Stomach (tissue), 9 donors: ENCODE measurements around the gene ITGAV. TPM values are rescaled to one million over a fixed set of nuclear protein-coding genes. Genes with fewer than 3 reads are reported as not detected.

Experiments
- DNase-seq, 2 donors: peaks; one replicate each; pipeline versions ENCODE4 v3.0.0 to v3.0.0-alpha.2; 2013 to 2019
- H3K27ac ChIP-seq, 5 donors: fragments of 200-600 bp in 4 of 5; sonication (generic) in 4 of 5; one replicate each; pipeline ENCODE4 v1.5.1; 2013 to 2019; ENCODE audit warnings: mild to moderate bottlenecking in 1 of 5, moderate library complexity in 1 of 5
- H3K27me3 ChIP-seq, 3 donors: fragments of 200-600 bp; sonication (generic); one replicate each; pipeline ENCODE4 v1.5.1; 2017 to 2019; ENCODE audit warnings: mixed run types in 1 of 3
- H3K36me3 ChIP-seq, 4 donors: fragments of 200-600 bp; sonication (generic); 1 replicate in 3 of 4; 2 replicates in 1 of 4; pipeline ENCODE4 v1.5.1; 2016 to 2019
- H3K4me1 ChIP-seq, 4 donors: fragments of 200-600 bp; sonication (generic); one replicate each; pipeline ENCODE4 v1.5.1; 2016 to 2019
- H3K4me3 ChIP-seq, 4 donors: fragments of 200-600 bp; sonication (generic) in 3 of 4; one replicate each; pipeline ENCODE4 v1.5.1; 2016 to 2019; ENCODE audit warnings: mild to moderate bottlenecking in 1 of 4
- H3K9me3 ChIP-seq, 4 donors: fragments of 200-600 bp; sonication (generic); one replicate each; pipeline ENCODE4 v1.5.1; 2016 to 2019
- CTCF ChIP-seq, 7 experiments: fragments of 450-650 bp in 4 of 7; fragments of 200-600 bp in 3 of 7; sonication (generic) in 3 of 7; IDR thresholded peaks; one replicate each; pipeline ENCODE4 v1.5.1; 2016 to 2019; ENCODE audit warnings: antibody characterized with exemption in 7 of 7, control low read depth in 2 of 7, mild to moderate bottlenecking in 1 of 7
- EP300 ChIP-seq: sonication (generic); formaldehyde crosslinking; IDR thresholded peaks from one replicate; pipeline ENCODE4 v1.6.1; 2017; ENCODE audit warnings: antibody characterized with exemption
- POLR2A ChIP-seq, 4 donors: fragments of 450-650 bp; IDR thresholded peaks; one replicate each; pipeline ENCODE4 v1.6.1; 2016; ENCODE audit warnings: antibody characterized with exemption in 4 of 4, control low read depth in 2 of 4, mild to moderate bottlenecking in 1 of 4, moderate library complexity in 1 of 4
- POLR2AphosphoS5 ChIP-seq, 3 donors: sonication (generic); formaldehyde crosslinking; IDR thresholded peaks; one replicate each; pipeline ENCODE4 v1.6.1; 2016; ENCODE audit warnings: antibody characterized with exemption in 3 of 3
- WGBS, 5 donors: extraction: QIAGEN DNeasy Blood & Tissue Kit in 3 of 5; methylation state at CpG; one replicate each; pipeline versions ENCODE4 v1.1.5 to v1.1.7; 2013 to 2018; 5-methylcytosine and 5-hydroxymethylcytosine counted together
- intact Hi-C: fragments of 100-400 bp; cut with DNase I; formaldehyde crosslinking; loops from one replicate; pipeline ENCODE4 v1.15.1; 2023; ENCODE audit warnings: low total_unique reads
- polyA plus RNA-seq, 3 donors: library from polyadenylated mRNA; stranded (reverse); fragments of 200-250 nt; gene quantifications; one replicate each; pipeline ENCODE4 v1.2.3, GENCODE V29; 2013
- total RNA-seq, 5 donors: library from RNA; depleted of rRNA; stranded (reverse); fragments of >200 nt; gene quantifications; one replicate each; pipeline versions ENCODE4 v1.1.0 to v1.2.3, GENCODE V29; 2014 to 2016
- donor health status: healthy with polysubstance abuse.
- donor health status: Bipolar disorder and iron deficiency.
- donor health status: healthy.

Gene ITGAV
- total and polyA plus RNA-seq, 8 donors: 7.8 to 393 (median 75.5) TPM

GRCh38 chr2:186697536-186697935 lies 107.7 kb downstream of the ITGAV start:
- DNase-seq: no peak
- Histone ChIP-seq H3K4me1 (peaks cover 0 to 22% (median 15%) of the 10 kb centered on the region in 4 donors), H3K36me3 (no peaks in the 10 kb centered on the region), H3K27me3 (peaks cover 0 to 14% (median 9%) of the 10 kb centered on the region in 3 donors), H3K27ac (no peak overlapping the region), H3K9me3 (no peaks in the 10 kb centered on the region), H3K4me3 (no peak overlapping the region)
- WGBS, 5 donors: 94 to 100% (median 97%) methylated on average over 1 of the region's 1 CpG
- TF ChIP-seq EP300 (no peak), POLR2A (IDR thresholded peaks at IDR 0.05) (no peak), POLR2AphosphoS5 (IDR thresholded peaks at IDR 0.05) (no peak), CTCF (IDR thresholded peaks at IDR 0.05) (no peak)
- intact Hi-C loops: no loop called here

DNA sequence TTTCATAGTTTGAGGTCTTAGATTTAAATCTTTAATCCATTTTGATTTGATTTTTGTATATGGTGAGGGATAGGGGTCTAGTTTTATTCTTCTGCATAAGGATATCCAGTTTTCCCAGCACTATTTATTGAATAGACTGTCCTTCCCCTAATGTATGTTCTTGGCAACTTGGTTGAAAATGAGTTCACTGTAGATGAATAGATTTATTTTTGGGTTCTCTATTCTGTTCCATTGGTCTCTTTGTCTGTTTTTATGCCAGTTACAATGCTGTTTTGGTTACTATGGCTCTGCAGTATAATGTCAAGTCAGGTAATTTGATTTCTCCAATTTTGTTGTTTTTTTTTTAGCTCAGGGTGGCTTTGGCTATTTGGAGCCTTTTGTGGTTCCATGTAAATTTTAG lies 109.9 kb downstream of the ITGAV start:
- Histone ChIP-seq H3K27ac (no peak overlapping the region), H3K4me3 (no peak overlapping the region), H3K27me3 (peaks cover 0 to 3% (median 0%) of the 10 kb centered on the region in 3 donors), H3K36me3 (no peaks in the 10 kb centered on the region), H3K9me3 (no peaks in the 10 kb centered on the region), H3K4me1 (peaks cover 0 to 9% (median 2%) of the 10 kb centered on the region in 4 donors)
- intact Hi-C loops: no loop called here
- DNase-seq: no peak
- no peak for TF ChIP-seq EP300
- no peak for TF ChIP-seq CTCF (IDR thresholded peaks at IDR 0.05)
- TF ChIP-seq POLR2A (IDR thresholded peaks at IDR 0.05): no peak
- TF ChIP-seq POLR2AphosphoS5 (IDR thresholded peaks at IDR 0.05): no peak

DNA sequence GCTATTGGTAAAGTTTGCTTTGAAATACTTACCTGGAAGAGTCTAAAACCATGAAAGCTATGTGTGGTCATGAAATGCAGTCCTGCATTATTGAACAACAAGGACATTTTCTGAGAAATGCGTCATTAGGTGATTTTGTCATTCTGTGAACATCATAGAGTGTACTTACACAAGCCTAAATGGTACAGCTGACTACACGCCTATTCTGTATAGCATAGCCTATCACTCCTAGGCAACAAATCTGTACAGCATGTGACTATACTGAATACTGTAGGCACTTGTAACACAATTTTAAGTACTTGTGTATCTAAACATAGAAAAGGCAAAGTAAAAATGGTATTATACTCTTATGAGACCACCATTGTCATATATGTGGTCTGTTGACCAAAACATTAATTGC lies 112.2 kb downstream of the ITGAV start:
- intact Hi-C loops: no loop called here
- WGBS, 5 donors: 89 to 97% (median 92%) methylated on average over 2 of the region's 2 CpGs
- H3K36me3 ChIP-seq: no peaks in the 10 kb centered on the region
- H3K27me3 ChIP-seq: no peaks in the 10 kb centered on the region
- no peak overlapping the region for H3K4me3 ChIP-seq
- no peak overlapping the region for H3K27ac ChIP-seq
- no peak for DNase-seq
- H3K4me1 ChIP-seq: no peaks in the 10 kb centered on the region
- no peak for TF ChIP-seq CTCF (IDR thresholded peaks at IDR 0.05)
- no peak for TF ChIP-seq EP300
- no peak for TF ChIP-seq POLR2A (IDR thresholded peaks at IDR 0.05)
- TF ChIP-seq POLR2AphosphoS5 (IDR thresholded peaks at IDR 0.05): no peak
- H3K9me3 ChIP-seq: no peaks in the 10 kb centered on the region

DNA sequence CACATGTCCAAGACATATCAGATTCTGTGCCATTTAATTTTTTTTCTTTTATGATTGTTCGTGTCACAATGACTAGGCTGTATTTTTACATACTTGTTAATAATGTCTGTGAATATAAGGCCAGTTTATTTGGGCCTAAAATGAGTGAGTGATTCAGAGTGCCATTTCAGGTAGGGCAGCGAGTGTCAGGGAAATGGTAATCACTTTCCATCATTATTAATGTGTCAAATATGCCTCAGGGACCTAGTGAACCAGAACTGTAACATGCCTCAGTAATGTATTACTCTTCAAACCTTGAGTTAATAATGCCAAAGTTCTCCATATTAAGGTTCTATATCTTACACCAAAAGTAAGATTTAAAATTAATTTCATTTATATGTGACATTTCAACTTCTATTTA lies 112.6 kb downstream of the ITGAV start:
- H3K27ac ChIP-seq: no peak overlapping the region
- TF ChIP-seq CTCF (IDR thresholded peaks at IDR 0.05): no peak
- no peak for TF ChIP-seq POLR2AphosphoS5 (IDR thresholded peaks at IDR 0.05)
- no peak for TF ChIP-seq EP300
- TF ChIP-seq POLR2A (IDR thresholded peaks at IDR 0.05): no peak
- H3K27me3 ChIP-seq: no peaks in the 10 kb centered on the region
- H3K4me1 ChIP-seq: no peaks in the 10 kb centered on the region
- 65 to 88% (median 72%) methylated on average over 2 of the region's 2 CpGs for WGBS, 5 donors
- H3K9me3 ChIP-seq: no peaks in the 10 kb centered on the region
- intact Hi-C loops: no loop called here
- no peak for DNase-seq
- no peaks in the 10 kb centered on the region for H3K36me3 ChIP-seq
- H3K4me3 ChIP-seq: no peak overlapping the region
